Left lung (tissue), 10 donors: ENCODE results near the gene KIR3DL1. TPM values are rescaled to one million over a fixed set of nuclear protein-coding genes. Genes with fewer than 3 reads are reported as not detected.
"Not testable (repeated sequence)": the region's sequence is repeated elsewhere in the genome, so short reads cannot be mapped to it uniquely, and the experiment has no call there.

Source experiments
- ATAC-seq: fragments of 200-7000 bp; cut with Tn5 transposase; one replicate; pipeline ENCODE4 v1.9.1; 2020; ENCODE audit warnings: moderate library complexity
- DNase-seq, 4 donors: peaks; one replicate each; pipeline ENCODE4 v3.0.0-alpha.2; 2013 to 2020
- H3K27ac ChIP-seq, 2 donors: fragments of 200-600 bp; sonication (generic) in 1 of 2; one replicate each; pipeline versions ENCODE4 v1.5.0 to v1.8.0; 2020 to 2021
- H3K27me3 ChIP-seq, 2 donors: fragments of 200-600 bp; sonication (generic) in 1 of 2; one replicate each; pipeline versions ENCODE4 v1.5.0 to v1.8.0; 2020 to 2021
- H3K36me3 ChIP-seq, 2 donors: fragments of 200-600 bp; sonication (generic) in 1 of 2; one replicate each; pipeline versions ENCODE4 v1.5.0 to v1.8.0; 2020 to 2021
- H3K4me1 ChIP-seq, 2 donors: fragments of 200-600 bp; one replicate each; pipeline ENCODE4 v1.8.0; 2021
- H3K4me3 ChIP-seq, 2 donors: fragments of 200-600 bp; sonication (generic) in 1 of 2; one replicate each; pipeline versions ENCODE4 v1.5.0 to v1.8.0; 2020 to 2021; ENCODE audit warnings: mild to moderate bottlenecking in 1 of 2
- H3K9me3 ChIP-seq, 2 donors: fragments of 200-600 bp; sonication (generic) in 1 of 2; one replicate each; pipeline versions ENCODE4 v1.5.0 to v1.8.0; 2020 to 2021
- CTCF ChIP-seq, 2 donors: fragments of 200-600 bp; sonication (generic) in 1 of 2; IDR thresholded peaks; one replicate each; pipeline versions ENCODE4 v1.5.0 to v1.8.0; 2021; ENCODE audit warnings: antibody characterized with exemption in 2 of 2
- intact Hi-C, 2 donors: fragments of 100-400 bp; cut with DNase I; formaldehyde crosslinking; loops; one replicate each; pipeline versions ENCODE4 v1.11.2 to v1.14.2; 2022
- polyA plus RNA-seq, 6 donors: library from polyadenylated mRNA; unstranded; fragments of 120-200 nt; gene quantifications; one replicate each; pipeline ENCODE4 v1.2.1, GENCODE V29; 2013; ENCODE audit not compliant: insufficient read length in 6 of 6
- total RNA-seq, 2 donors: library from RNA; stranded (reverse); fragmentation: NEBNext Ultra II Directional; extraction: Animal tissue kit (Norgen Biotek cat#: 25700); gene quantifications; one replicate each; pipeline ENCODE4 v1.2.1, GENCODE V29; 2021
- donor health status: DM: no; HTN: yes; CAD: no.
- donor health status: DM: no; HTN: no; CAD: no.

The KIR3DL1 gene
- total and polyA plus RNA-seq, 8 donors: 0.08 to 0.76 (median 0.15) TPM; not detected in 3

DNA sequence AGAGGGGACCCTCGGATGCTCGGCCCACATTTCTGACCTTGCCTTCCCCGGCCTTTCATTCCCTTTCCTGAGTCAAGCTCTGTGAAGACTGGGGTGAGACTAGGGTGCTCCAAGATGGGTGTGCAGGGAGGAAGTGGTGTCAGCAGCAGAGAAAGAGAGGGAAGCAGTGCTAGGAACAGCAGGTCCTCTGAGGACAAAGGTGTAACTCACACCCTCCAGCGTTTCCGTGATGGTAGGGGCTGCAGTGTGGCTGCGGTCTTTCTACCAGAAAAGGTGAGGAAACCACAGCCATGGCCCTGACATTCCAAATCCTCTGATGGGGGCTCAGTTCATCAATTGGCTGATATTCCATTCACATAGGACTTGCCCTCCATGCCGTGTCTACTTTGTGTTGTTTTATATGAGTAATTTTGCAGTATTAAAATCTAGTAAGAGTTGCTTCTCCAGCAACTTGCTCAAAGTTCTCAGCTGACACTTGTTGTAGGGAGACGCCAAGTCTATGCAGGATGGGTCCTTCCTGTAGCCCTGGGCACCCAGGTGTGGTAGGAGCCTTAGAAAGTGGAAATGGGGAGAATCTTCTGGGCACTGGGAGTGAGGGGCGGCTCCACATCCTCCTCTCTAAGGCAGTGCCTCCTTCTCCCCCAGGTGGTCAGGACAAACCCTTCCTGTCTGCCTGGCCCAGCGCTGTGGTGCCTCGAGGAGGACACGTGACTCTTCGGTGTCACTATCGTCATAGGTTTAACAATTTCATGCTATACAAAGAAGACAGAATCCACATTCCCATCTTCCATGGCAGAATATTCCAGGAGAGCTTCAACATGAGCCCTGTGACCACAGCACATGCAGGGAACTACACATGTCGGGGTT, 1.6 kb downstream of the KIR3DL1 start:
- H3K9me3 ChIP-seq: no peaks in the 10 kb centered on the region
- H3K27me3 ChIP-seq: peaks cover 0 to 18% of the 10 kb centered on the region in 2 donors
- no peak overlapping the region for H3K4me3 ChIP-seq
- H3K4me1 ChIP-seq: no peaks in the 10 kb centered on the region
- DNase-seq: no peak
- no peak for ATAC-seq
- TF ChIP-seq CTCF (IDR thresholded peaks at IDR 0.05): no peak
- intact Hi-C loops: no loop called here
- no peak overlapping the region for H3K27ac ChIP-seq
- no peaks in the 10 kb centered on the region for H3K36me3 ChIP-seq

DNA sequence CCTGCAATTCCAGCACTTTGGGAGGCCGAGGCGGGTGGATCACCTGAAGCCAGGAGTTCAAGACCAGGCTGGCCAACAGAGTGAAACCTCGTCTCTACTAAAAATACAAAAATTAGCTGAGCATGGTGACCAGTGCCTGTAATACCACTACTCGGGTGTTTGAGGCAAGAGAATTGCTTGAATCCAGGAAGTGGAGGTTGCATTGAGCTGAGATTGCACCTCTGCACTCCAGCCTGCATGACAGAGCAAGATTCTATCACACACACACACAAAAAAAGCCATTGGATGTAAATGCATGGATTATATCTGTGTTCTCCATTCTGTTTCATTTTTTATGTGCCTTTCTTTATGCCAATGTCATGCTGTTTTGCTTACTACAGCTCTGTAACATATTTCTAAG, 8.1 kb downstream of the KIR3DL1 start:
- H3K4me1 ChIP-seq, intact Hi-C loops, H3K27me3 ChIP-seq, H3K36me3 ChIP-seq, H3K4me3 ChIP-seq, ATAC-seq, H3K9me3 ChIP-seq, DNase-seq: not testable (repeated sequence)
- peak overlapping the region in 1 of 2 donors; percentile 61 for H3K27ac ChIP-seq

DNA sequence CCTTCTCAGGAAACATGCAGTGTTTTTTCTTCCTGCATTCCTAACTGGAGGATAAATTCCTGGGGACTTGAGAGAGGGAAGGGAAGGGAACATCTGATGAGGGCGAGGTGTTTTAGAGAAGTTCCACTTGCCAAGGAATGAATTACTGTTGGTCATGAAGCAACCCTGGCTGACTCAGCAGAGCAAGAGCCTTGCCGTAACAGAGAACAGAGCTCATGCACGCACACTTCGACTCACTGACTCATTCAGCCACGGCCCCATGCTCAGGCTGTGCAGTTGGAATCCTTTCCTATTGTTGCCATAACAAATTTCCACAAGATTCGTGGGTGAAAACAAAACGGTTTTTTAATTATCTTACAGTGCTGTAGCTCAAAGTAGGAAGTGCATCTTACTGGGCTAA, 9.1 kb downstream of the KIR3DL1 start:
- H3K4me1 ChIP-seq, H3K36me3 ChIP-seq, H3K9me3 ChIP-seq, intact Hi-C loops, ATAC-seq, H3K27me3 ChIP-seq, H3K4me3 ChIP-seq: not testable (repeated sequence)
- peak in 1 of 4 donors; percentile 37 for DNase-seq
- peak overlapping the region in 1 of 2 donors; percentile 61 for H3K27ac ChIP-seq

- ATAC-seq, intact Hi-C loops, H3K36me3 ChIP-seq: not testable (repeated sequence)
These were observed 11.8 kb downstream of the KIR3DL1 start for GRCh38 chr19:54828064-54828463.

GRCh38 chr19:54832496-54832895, 16.2 kb downstream of the KIR3DL1 start, which contains the start of gene KIR2DS4:
Gene KIR2DS4, plus strand, starts transcription at chr19:54832676.
- H3K36me3 ChIP-seq, DNase-seq, H3K4me1 ChIP-seq, H3K9me3 ChIP-seq, H3K27me3 ChIP-seq, intact Hi-C loops, H3K27ac ChIP-seq, ATAC-seq, H3K4me3 ChIP-seq: not testable (repeated sequence)

More at GRCh38 chr19:54828064-54828463, 11.8 kb downstream of the KIR3DL1 start:
- H3K9me3 ChIP-seq, H3K4me1 ChIP-seq, H3K27me3 ChIP-seq, DNase-seq, H3K27ac ChIP-seq, H3K4me3 ChIP-seq: not testable (repeated sequence)

- H3K4me3 ChIP-seq, H3K27ac ChIP-seq, H3K27me3 ChIP-seq, H3K9me3 ChIP-seq, intact Hi-C loops, DNase-seq, ATAC-seq, H3K36me3 ChIP-seq, H3K4me1 ChIP-seq: not testable (repeated sequence)
These were observed 18.9 kb downstream of the KIR3DL1 start for GRCh38 chr19:54835126-54835525.

GRCh38 chr19:54837522-54837921, 21.3 kb downstream of the KIR3DL1 start:
- intact Hi-C loops: not testable (repeated sequence)

DNA sequence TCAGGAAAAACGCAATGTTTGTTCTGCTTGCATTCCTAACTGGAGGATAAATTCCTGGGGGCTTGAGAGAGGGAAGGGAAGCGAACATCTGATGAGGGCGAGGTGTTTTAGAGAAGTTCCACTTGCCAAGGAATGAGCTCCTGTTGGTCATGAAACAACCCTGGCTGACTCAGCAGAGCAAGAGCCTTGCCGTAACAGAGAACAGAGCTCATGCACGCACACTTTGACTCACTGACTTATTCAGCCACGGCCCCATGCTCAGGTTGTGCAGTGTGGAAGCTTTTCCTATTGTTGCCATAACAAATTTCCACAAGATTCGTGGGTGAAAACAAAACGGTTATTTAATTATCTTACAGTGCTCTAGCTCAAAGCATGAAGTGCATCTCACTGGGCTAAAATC, 26.9 kb downstream of the KIR3DL1 start:
- intact Hi-C loops, H3K4me1 ChIP-seq, H3K4me3 ChIP-seq, H3K27me3 ChIP-seq, DNase-seq, ATAC-seq, H3K36me3 ChIP-seq, H3K9me3 ChIP-seq, H3K27ac ChIP-seq: not testable (repeated sequence)

More at GRCh38 chr19:54837522-54837921, 21.3 kb downstream of the KIR3DL1 start:
- DNase-seq, H3K27me3 ChIP-seq, H3K36me3 ChIP-seq, H3K4me1 ChIP-seq, H3K4me3 ChIP-seq, ATAC-seq, H3K9me3 ChIP-seq: not testable (repeated sequence)
- peak overlapping the region in 1 of 2 donors; percentile 55 for H3K27ac ChIP-seq

DNA sequence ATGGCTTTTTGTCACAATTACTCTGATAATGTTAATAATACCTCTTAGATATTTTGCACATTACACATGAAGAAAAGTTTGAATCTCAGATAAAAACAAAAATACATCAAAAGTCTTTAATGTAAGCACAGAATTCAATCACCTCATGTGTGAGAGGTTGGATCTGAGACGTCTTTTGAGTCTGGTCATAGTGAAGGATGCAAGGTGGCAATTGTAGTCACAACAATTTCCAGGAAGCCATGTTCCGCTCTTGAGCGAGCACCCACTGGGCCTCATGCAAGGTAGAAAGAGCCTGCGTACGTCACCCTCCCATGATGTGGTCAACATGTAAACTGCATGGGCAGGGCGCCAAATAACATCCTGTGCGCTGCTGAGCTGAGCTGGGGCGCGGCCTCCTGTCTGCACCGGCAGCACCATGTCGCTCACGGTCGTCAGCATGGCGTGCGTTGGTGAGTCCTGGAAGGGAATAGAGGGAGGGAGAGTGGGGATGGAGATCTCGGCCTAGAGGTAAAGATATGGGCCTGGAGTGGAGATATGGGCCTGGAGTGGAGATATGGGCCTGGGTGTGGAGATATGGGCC, 33.9 kb downstream of the KIR3DL1 start, which contains the start of gene KIR3DL2:
Gene KIR3DL2, plus strand, starts transcription at position 383 of the 580 bp plus-strand sequence. Its CDS starts 33 bp downstream, at position 416.
- ATAC-seq, DNase-seq, H3K36me3 ChIP-seq, intact Hi-C loops, H3K4me1 ChIP-seq, H3K9me3 ChIP-seq, H3K27ac ChIP-seq, H3K4me3 ChIP-seq: not testable (repeated sequence)
- peaks cover 0 to 17% of the 10 kb centered on the region in 2 donors for H3K27me3 ChIP-seq
